NCI-H526 (cell line): Measurements from ENCODE around the gene POLR2C.

Experiments
- DNase-seq, 2 experiments: peaks; one replicate each; lab custom pipeline; 2025; lab: John Stamatoyannopoulos, UW

POLR2C gene

GRCh38 chr16:57452021-57452420 is 10.5 kb upstream of the POLR2C start:
- no peak for DNase-seq

- DNase-seq = no peak
Measured at GRCh38 chr16:57462978-57463362, 491 bp downstream of the POLR2C start.

- no peak for DNase-seq
Measured at GRCh38 chr16:57464523-57464922, 2.0 kb downstream of the POLR2C start.

- DNase-seq = no peak
Measured at GRCh38 chr16:57468346-57468745, 5.9 kb downstream of the POLR2C start.

GRCh38 chr16:57469046-57469445 is 6.6 kb downstream of the POLR2C start:
- DNase-seq = no peak

GRCh38 chr16:57469917-57470470 is 7.5 kb downstream of the POLR2C start:
- peak in 1 of 2 experiments; percentile 7 for DNase-seq

GRCh38 chr16:57470711-57471110 is 8.2 kb downstream of the POLR2C start:
- DNase-seq = no peak

- DNase-seq = no peak
Measured at GRCh38 chr16:57471209-57471608, 8.7 kb downstream of the POLR2C start.

- no peak for DNase-seq
Measured at GRCh38 chr16:57471852-57472664, 9.6 kb downstream of the POLR2C start.

- DNase-seq = no peak
Measured at GRCh38 chr16:57472665-57473060, 10.2 kb downstream of the POLR2C start.

- no peak for DNase-seq
Measured at GRCh38 chr16:57473176-57473840, 10.8 kb downstream of the POLR2C start.

- no peak for DNase-seq
Measured at GRCh38 chr16:57473906-57474305, 11.4 kb downstream of the POLR2C start.

GRCh38 chr16:57474671-57475661 is 12.5 kb downstream of the POLR2C start:
- no peak for DNase-seq

- peak in 1 of 2 experiments; percentile 61 for DNase-seq
Measured at GRCh38 chr16:57475711-57476339, 13.3 kb downstream of the POLR2C start.

- DNase-seq = peak in 1 of 2 experiments; percentile 9
Measured at GRCh38 chr16:57476546-57477410, 14.3 kb downstream of the POLR2C start.

GRCh38 chr16:57477531-57478202 is 15.2 kb downstream of the POLR2C start:
- DNase-seq = no peak

- DNase-seq = no peak
Measured at GRCh38 chr16:57478396-57479204, 16.1 kb downstream of the POLR2C start.

GRCh38 chr16:57479205-57479975 is 16.9 kb downstream of the POLR2C start:
- DNase-seq = peak; percentile 39 to 69
